HG03196 (cell line): ENCODE results near the gene MISP.

Experiments used
- ATAC-seq: cut with Tn5 transposase; IDR thresholded peaks from one replicate; pipeline ENCODE4 v1.9.1; 2021; ENCODE audit not compliant: unreplicated experiment

MISP gene

GRCh38 chr19:795691-796581 lies 45.0 kb downstream of the MISP start:
- no peak for ATAC-seq

- peak; percentile 74 for ATAC-seq
These were observed 46.0 kb downstream of the MISP start, which contains the start of gene PTBP1 for GRCh38 chr19:796692-797527. Gene PTBP1 (plus strand): TSS chr19:797452. CDS start chr19:797498, 46 bp downstream.

- peak; percentile 34 for ATAC-seq
These were observed 46.9 kb downstream of the MISP start for GRCh38 chr19:797528-798414.

GRCh38 chr19:798415-799075 lies 47.6 kb downstream of the MISP start:
- no peak for ATAC-seq

- no peak for ATAC-seq
These were observed 48.4 kb downstream of the MISP start for GRCh38 chr19:799076-799881.

GRCh38 chr19:800360-801029 lies 49.6 kb downstream of the MISP start:
- no peak for ATAC-seq

GRCh38 chr19:801030-801860 lies 50.3 kb downstream of the MISP start:
- ATAC-seq, result no peak

- no peak for ATAC-seq
These were observed 51.1 kb downstream of the MISP start for GRCh38 chr19:801861-802497.

GRCh38 chr19:802498-803098 lies 51.7 kb downstream of the MISP start:
- ATAC-seq, result no peak

GRCh38 chr19:803099-803561 lies 52.2 kb downstream of the MISP start:
- no peak for ATAC-seq

GRCh38 chr19:803686-804418 lies 52.9 kb downstream of the MISP start:
- no peak for ATAC-seq

- ATAC-seq, result no peak
These were observed 53.7 kb downstream of the MISP start for GRCh38 chr19:804419-805165.

- no peak for ATAC-seq
These were observed 54.2 kb downstream of the MISP start for GRCh38 chr19:805166-805551.

GRCh38 chr19:805600-806550 lies 55.0 kb downstream of the MISP start:
- no peak for ATAC-seq
